ENCODE measurements around the gene KCNJ5.

DNA sequence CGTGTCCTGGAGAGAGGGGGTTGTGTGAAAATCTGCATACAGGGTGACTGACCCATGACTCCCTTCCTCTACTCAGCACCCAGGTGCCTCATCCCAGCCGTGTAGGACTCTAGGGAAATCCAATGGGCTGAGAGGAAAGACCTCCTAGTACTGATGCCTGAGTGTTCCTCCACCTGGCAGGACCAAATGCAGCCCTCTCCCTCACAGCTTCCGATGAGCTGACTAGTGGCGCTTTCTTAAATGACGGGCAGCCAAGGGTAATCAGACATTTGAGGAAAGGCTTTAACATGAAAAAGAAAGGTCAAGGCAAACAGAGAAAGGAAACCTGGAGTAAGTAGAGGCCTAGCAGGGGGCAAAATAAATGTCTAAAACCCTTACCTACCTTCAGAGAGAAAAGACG, 19.1 kb upstream of the KCNJ5 start:
- no peak for TF ChIP-seq SUZ12 (IDR thresholded peaks at IDR 0.05; ENCODE audit: extremely low read depth, insufficient read depth, insufficient read length)
- no peak for TF ChIP-seq YY1 (IDR thresholded peaks at IDR 0.05; ENCODE audit: insufficient read depth, insufficient read length)

All from NT2/D1 (cell line).